Suprapubic skin (tissue), 3 donors: ENCODE results near the gene NCAPG2.

Experiments used
- CTCF ChIP-seq, 2 donors: fragments of 200-600 bp in 1 of 2; fragments of 450-650 bp in 1 of 2; sonication (generic) in 1 of 2; IDR thresholded peaks; one replicate each; pipeline ENCODE4 v1.5.1; 2016 to 2019; ENCODE audit warnings: antibody characterized with exemption in 2 of 2, mild to moderate bottlenecking in 1 of 2, moderate library complexity in 1 of 2
- POLR2AphosphoS5 ChIP-seq, 3 donors: sonication (generic); formaldehyde crosslinking; IDR thresholded peaks; one replicate each; pipeline ENCODE4 v1.6.1; 2017; ENCODE audit warnings: antibody characterized with exemption in 3 of 3

- no peak for TF ChIP-seq CTCF (IDR thresholded peaks at IDR 0.05)
- no peak for TF ChIP-seq POLR2AphosphoS5 (IDR thresholded peaks at IDR 0.05)
Measured at GRCh38 chr7:158684329-158684728, 20.3 kb downstream of the NCAPG2 start.
